ENCODE results near the gene BANF2.

- TF ChIP-seq, protein P1, sequence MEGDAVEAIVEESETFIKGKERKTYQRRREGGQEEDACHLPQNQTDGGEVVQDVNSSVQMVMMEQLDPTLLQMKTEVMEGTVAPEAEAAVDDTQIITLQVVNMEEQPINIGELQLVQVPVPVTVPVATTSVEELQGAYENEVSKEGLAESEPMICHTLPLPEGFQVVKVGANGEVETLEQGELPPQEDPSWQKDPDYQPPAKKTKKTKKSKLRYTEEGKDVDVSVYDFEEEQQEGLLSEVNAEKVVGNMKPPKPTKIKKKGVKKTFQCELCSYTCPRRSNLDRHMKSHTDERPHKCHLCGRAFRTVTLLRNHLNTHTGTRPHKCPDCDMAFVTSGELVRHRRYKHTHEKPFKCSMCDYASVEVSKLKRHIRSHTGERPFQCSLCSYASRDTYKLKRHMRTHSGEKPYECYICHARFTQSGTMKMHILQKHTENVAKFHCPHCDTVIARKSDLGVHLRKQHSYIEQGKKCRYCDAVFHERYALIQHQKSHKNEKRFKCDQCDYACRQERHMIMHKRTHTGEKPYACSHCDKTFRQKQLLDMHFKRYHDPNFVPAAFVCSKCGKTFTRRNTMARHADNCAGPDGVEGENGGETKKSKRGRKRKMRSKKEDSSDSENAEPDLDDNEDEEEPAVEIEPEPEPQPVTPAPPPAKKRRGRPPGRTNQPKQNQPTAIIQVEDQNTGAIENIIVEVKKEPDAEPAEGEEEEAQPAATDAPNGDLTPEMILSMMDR (IDR thresholded peaks at IDR 0.05) = no peak
- no peak for TF ChIP-seq POLR2A (IDR thresholded peaks at IDR 0.05)
Observed at GRCh38 chr20:17720755-17721154, 21.0 kb downstream of the BANF2 start.

Measured in heart left ventricle (tissue), 13 donors.